ENCODE data around the gene C19orf25. TPM values are rescaled to one million over a fixed set of nuclear protein-coding genes. Genes with fewer than 3 reads are reported as not detected.

C19orf25 gene
- total RNA-seq, 1 donor: 30.0 TPM

- H3K79me2 ChIP-seq (ENCODE audit: insufficient read depth, low read length): peaks cover 21% of the 10 kb centered on the region
These were observed 3.1 kb downstream of the C19orf25 start for GRCh38 chr19:1475751-1476437.

DNA sequence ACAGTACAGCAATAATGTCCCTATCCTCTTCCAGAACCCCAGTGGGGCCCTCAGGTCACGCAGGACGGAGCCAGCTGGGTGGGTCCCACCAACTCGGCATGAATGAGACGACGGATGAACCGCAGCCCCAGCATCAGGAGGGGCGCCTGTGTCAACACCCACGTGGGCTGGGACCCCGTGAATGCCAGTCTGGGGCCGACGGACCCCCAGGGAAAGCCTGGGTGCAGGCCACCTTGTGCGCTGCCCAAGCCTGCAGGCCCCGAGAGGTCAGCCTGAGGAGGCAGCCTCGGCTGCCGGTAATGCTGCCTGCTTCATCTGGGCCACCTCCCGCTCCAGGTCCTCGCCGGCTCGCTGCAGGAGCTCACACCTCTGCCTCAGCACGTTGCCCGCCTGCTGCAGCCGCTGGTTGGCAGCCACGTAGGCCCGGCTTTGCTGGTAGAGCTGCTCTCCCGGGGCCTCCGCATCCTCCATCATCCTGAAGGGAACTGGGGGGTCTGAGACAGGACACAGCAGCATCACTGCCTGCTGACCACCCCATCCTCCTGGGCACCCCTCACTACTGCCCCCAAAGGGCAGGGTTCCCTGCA lies 4.2 kb downstream of the C19orf25 start:
- no peak for DNase-seq (ENCODE audit: insufficient read length, low spot score, missing footprints)
- peaks cover 21% of the 10 kb centered on the region for H3K79me2 ChIP-seq (ENCODE audit: insufficient read depth, low read length)

More at GRCh38 chr19:1475751-1476437, 3.1 kb downstream of the C19orf25 start:
- Histone ChIP-seq H3K4me1 (ENCODE audit: insufficient read depth, low read length) (peaks cover 8% of the 10 kb centered on the region), H3K9me3 (ENCODE audit: low read depth, low read length) (no peaks in the 10 kb centered on the region), H2AFZ (ENCODE audit: low read length) (no peak overlapping the region), H3K36me3 (ENCODE audit: insufficient read depth, low read length) (peaks cover 4% of the 10 kb centered on the region), H3K4me2 (ENCODE audit: insufficient read depth, low read length) (no peak overlapping the region), H3K27ac (ENCODE audit: low read depth, low read length) (no peak overlapping the region), H4K20me1 (ENCODE audit: insufficient read depth, low read length) (peaks cover 59% of the 10 kb centered on the region), H3K27me3 (ENCODE audit: insufficient read depth, low read length) (peaks cover 25% of the 10 kb centered on the region), H3K4me3 (ENCODE audit: insufficient read depth, low read length) (no peak overlapping the region)
- DNase-seq (ENCODE audit: insufficient read length, low spot score, missing footprints): peak; percentile 68
- TF ChIP-seq CTCF (IDR thresholded peaks at IDR 0.05; ENCODE audit: extremely low read depth, low read depth, low read length): no peak

DNA sequence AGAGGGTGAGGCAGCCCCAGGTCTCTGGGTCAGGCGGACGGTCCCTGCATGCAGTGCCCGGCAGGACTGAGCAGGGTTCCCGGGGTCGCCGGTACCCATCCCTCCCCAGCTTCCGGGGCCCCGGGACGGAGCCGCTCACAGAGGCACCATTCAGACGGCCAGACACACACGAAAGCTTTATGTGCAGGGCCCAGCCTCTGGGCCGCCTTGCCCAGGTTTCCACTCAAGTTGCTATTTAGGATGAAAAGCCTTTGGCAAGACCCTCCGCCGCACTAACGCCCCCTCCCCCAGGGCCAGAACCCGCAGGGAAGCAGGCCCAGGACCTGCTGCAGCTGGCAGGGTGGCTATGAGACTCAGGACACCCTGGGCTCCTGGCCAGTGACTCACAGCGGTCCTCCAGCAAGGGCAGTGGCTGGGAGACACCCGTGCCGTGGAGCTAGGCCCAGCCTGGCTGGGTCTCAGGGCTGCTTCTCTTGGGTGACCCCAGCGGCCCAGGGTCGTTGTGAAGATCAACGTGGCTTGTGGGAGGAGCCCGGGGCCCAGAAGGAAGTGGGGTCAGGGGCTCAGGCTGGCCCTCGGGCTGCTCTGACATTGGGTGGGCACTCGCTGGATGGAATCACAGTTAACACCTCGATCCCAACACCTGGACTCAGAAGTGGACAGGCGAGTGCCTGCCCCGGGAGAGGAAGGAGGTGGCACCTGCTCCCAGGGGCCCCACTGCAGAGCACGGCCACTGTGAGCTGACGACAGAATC lies 4.8 kb downstream of the C19orf25 start:
- Histone ChIP-seq H3K4me1 (ENCODE audit: insufficient read depth, low read length) (peaks cover 4% of the 10 kb centered on the region), H2AFZ (ENCODE audit: low read length) (no peak overlapping the region), H3K4me2 (ENCODE audit: insufficient read depth, low read length) (no peak overlapping the region), H3K79me2 (ENCODE audit: insufficient read depth, low read length) (peaks cover 21% of the 10 kb centered on the region), H3K36me3 (ENCODE audit: insufficient read depth, low read length) (peaks cover 4% of the 10 kb centered on the region), H4K20me1 (ENCODE audit: insufficient read depth, low read length) (peaks cover 66% of the 10 kb centered on the region), H3K4me3 (ENCODE audit: insufficient read depth, low read length) (no peak overlapping the region), H3K9me3 (ENCODE audit: low read depth, low read length) (no peaks in the 10 kb centered on the region), H3K27me3 (ENCODE audit: insufficient read depth, low read length) (peaks cover 38% of the 10 kb centered on the region), H3K27ac (ENCODE audit: low read depth, low read length) (no peak overlapping the region)
- TF ChIP-seq CTCF (IDR thresholded peaks at IDR 0.05; ENCODE audit: extremely low read depth, low read depth, low read length): no peak
- DNase-seq (ENCODE audit: insufficient read length, low spot score, missing footprints): peak; percentile 98

More for the DNA sequence above, 4.2 kb downstream of the C19orf25 start:
- H4K20me1 ChIP-seq (ENCODE audit: insufficient read depth, low read length): peaks cover 66% of the 10 kb centered on the region
- H2AFZ ChIP-seq (ENCODE audit: low read length): no peak overlapping the region
- H3K9me3 ChIP-seq (ENCODE audit: low read depth, low read length): no peaks in the 10 kb centered on the region
- H3K4me3 ChIP-seq (ENCODE audit: insufficient read depth, low read length): no peak overlapping the region
- no peak overlapping the region for H3K27ac ChIP-seq (ENCODE audit: low read depth, low read length)
- peaks cover 8% of the 10 kb centered on the region for H3K4me1 ChIP-seq (ENCODE audit: insufficient read depth, low read length)
- TF ChIP-seq CTCF (IDR thresholded peaks at IDR 0.05; ENCODE audit: extremely low read depth, low read depth, low read length): no peak
- peaks cover 35% of the 10 kb centered on the region for H3K27me3 ChIP-seq (ENCODE audit: insufficient read depth, low read length)
- no peak overlapping the region for H3K4me2 ChIP-seq (ENCODE audit: insufficient read depth, low read length)
- H3K36me3 ChIP-seq (ENCODE audit: insufficient read depth, low read length): peaks cover 4% of the 10 kb centered on the region
